Stimulated activated CD4-positive, alpha-beta T cell treated with anti-CD3 and anti-CD28 coated beads, TNF-alpha, amount 100 ng/mL, for 48 hours (primary cell): ENCODE measurements around the gene SLC66A1.
"Not testable (repeated sequence)": the region's sequence is repeated elsewhere in the genome, so short reads cannot be mapped to it uniquely, and the experiment has no call there.

Experiments used
- DNase-seq, 3 donors: peaks; one replicate each; pipeline ENCODE4 v3.0.0-alpha.2; 2020; ENCODE audit warnings: low read depth in 3 of 3

SLC66A1 gene, protein sequence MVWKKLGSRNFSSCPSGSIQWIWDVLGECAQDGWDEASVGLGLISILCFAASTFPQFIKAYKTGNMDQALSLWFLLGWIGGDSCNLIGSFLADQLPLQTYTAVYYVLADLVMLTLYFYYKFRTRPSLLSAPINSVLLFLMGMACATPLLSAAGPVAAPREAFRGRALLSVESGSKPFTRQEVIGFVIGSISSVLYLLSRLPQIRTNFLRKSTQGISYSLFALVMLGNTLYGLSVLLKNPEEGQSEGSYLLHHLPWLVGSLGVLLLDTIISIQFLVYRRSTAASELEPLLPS

DNA sequence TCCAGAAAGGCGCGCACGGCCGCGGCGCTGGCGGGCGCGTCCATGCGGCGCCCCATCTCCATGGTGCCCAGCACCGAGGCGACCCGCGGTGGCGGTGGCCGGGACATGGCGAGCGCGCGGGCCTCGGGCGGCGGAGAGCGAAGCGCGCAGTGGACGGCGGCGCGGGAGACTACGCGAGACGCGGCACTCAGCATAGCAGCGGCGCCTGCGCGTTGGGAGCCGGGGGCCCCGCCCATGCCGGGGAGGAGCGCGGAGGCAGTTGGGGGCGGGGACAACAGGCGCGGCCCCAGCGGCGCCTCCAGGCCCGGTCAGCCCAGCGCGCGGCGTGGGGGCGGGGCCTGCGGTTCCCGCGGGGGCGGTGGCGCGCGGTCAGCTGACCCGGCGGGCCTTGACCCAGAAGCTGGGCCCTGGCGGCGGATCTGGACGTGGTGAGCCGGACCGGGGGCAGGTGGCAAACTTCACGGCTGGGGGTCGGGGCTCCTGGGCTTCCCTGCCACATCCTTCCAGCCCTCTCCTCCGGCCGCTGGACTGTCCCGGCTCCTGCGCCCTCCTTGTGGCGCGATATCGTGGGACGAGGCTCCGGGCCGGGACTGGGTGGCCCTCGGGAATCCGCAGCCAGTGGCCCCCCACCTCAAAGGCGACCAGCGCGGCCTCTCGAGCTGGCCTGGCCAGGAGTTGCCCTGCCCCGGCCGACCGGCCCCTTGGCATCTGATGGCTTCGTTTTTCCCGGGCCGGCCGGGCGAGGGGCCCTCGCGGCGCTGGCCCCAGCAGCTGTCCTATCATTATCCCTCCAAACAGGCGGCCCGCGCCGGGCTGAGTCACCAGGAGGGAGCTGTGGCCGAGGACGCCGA lies at the start of gene SLC66A1, which contains the start of gene AKR7A2:
SLC66A1 (plus strand) TSS at position 396 of the 851 bp plus-strand sequence. CDS start 5,352 bp downstream, outside the sequence.
AKR7A2 (minus strand) TSS at position 214 of the 851 bp plus-strand sequence; CDS start at position 194, 20 bp downstream.
- DNase-seq, result peak; percentile 82 to 86 (median 83)

DNA sequence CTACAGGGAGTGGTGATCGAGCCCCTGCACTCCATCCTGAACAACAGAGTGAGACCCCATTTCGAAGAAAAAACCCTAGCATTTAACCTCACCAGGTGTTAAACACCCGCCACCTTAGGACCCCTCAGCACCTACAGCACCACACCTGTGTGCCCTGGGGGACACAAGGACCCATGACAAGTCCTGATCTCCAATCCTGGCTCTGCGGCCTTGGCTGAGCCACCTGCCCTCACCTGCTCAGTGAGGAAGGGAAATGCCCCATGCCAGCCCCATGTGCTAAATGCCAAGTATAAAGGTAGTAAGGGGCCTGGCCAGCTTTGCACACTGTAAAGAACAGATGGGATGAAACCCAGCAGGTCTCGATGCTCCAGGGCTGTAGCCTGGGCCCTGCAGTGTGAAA lies 49.4 kb upstream of the SLC66A1 start:
- no peak for DNase-seq

DNA sequence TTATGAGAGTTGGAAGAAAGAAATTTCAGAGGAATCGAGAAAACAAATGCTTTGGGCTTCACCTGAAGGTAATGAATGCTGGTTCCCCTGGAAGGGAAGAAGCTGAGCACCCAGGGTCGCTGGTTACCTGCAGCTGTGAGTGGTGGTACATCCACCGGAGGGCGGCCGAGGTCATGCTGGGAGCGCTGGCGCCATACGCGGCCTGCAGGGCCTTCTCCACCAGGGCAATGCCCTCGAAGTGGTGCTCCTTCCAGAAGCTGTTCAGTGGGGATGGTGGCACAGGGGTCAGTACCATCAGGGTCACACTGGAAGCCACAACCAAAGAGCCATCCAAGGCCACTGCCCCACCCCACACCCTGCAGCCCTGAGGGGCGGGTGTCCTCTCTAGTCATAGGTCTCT lies 43.7 kb upstream of the SLC66A1 start:
- no peak for DNase-seq

DNA sequence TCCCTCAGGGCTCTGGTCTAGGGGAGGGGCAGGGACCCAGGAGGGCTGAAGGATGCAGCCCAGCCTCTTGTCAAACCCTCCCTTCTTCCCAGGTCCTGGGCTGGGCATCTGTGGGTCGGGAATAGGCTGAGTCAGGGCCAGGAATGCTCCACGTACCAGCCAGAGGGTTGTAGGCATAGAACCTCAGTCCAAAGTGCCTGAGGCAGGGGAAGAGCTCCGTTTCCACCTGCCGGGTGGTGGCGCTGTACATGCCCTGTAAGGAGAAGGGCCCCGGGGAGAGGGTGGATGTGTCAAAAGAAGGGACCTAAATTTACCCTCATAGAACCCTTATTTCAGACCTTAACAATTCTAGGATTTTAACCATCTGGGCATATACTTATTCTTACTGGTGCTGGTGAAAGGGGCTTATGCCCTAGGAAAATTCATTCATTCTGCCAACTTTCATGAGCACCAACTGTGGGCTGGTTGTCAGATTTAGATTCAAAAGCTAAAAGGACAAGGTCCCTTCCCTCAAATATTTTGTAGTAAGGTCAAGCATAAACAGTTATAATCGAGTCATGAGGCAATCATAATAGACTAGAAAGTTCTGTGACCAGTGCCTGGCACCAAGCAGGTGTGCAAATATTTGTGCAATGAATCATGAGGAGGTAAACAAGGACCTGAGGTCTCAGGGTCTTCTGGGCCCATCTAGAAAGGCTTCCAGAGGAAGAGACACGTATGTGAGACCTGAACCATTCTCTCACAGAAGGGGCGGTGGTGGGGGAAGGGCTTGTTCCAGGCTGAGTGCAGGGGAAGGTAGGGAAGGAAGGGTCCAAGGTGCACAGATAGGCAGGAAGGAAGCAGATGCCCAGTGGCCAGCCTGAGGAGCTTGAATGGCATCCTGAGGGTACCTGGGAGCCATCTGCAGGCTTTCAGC lies 42.4 kb upstream of the SLC66A1 start:
- not testable (repeated sequence) for DNase-seq

DNA sequence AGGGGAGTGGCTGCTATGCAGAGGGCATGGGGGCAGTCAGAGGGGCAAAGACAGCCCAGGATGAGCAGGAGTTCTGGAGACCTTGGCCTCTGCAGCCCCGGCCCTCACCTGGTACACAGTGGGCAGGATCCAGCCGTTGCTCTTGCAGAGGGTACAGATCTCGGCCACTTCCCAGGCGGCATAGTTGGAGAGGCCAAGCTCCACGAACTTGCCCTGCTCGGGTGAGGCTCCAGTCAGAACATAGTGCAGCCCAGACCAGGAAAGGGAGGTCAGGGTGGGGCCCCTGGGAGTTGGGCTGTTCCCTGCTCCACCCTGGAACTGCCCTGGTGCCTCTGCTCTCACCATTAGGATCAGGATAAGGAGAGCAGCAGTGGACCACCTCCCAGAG lies 41.8 kb upstream of the SLC66A1 start:
- DNase-seq, result not testable (repeated sequence)

DNA sequence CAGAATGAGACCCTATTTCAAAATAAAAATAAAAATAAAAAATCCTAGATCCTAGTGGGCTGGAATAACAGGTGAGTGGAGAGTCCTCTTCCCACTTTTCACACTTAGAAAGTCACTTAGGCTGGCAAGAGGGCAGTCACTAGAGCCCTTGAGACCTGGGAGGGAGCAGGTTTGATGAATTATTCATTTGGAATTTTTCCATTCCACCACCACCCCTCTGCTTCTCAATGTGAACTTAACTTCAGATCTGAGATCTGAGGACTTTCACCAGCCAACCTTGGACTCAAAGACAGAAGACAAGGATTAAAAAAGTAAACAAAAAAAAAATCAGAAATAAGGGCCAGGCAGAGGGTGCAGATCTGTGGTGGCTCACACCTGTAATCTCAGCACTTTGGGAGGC lies 40.1 kb upstream of the SLC66A1 start:
- DNase-seq, result no peak

DNA sequence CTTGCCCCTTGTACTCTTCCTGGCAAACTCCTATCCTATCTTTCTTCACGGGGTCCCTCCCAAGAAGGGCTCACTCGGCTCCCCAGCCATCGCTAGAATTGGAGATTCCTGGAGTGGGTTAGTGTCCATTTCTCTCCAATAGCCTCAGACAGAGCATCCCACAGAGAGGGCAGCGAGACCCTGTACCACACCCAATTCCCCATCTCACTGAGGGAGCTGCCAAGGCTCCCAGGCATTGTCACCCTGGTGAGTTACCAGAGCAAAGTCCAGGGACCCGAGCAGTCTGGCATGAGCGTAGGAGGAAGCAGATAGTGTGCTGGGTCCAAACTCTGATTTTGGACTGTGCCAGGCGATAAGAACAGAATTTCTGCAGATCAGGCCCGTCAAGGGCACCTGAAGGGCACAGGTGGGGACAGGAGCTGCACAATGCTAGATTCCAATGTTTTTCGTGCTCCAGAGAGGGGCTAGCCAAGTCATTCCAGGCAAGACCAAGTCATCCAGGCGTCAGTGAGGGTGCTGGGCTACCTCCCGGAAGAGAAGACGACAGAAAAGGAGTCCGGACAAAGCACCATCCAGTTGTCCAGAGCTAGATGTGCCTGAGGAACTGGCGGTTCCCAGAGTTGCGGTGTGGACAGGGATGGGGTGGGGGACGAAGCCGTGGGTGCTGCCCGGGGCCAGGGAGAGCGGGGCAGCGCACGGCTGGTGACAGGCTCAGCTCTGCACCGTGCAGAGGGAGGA lies 38.9 kb upstream of the SLC66A1 start:
- no peak for DNase-seq

DNA sequence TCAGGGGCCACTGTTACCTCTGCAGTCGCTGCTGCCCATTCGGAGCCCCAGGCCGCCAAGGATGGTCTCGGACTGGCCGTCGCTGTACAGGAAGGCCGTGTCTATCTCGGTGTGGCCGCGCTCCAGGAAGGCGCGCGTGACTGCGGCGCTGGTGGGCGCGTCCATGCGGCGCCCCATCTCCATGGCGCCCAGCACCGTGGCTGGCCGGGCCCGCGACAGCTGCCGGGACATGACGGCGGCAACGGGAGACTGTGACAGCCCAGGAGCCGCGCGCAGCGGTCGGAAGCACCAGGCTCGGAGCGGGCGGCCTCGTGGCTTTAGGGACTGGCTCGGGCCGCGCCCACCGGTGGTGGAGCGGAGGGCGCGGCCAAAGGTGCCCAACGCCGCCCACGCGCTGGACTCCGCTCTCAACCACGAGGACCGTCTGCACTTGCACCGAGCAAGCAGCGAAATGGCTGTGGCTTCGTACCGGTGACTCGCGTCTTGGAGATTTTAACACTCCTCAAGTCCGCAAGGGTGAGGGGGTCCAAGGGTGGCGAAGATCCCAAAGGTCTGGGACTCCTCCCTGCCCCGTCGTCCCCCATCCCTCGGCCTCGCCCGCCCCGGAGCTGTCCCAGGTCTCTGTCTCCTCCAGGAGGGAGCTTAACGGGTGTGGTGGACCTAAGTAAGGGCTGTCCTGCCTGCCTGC lies 38.1 kb upstream of the SLC66A1 start:
- DNase-seq, result not testable (repeated sequence)

DNA sequence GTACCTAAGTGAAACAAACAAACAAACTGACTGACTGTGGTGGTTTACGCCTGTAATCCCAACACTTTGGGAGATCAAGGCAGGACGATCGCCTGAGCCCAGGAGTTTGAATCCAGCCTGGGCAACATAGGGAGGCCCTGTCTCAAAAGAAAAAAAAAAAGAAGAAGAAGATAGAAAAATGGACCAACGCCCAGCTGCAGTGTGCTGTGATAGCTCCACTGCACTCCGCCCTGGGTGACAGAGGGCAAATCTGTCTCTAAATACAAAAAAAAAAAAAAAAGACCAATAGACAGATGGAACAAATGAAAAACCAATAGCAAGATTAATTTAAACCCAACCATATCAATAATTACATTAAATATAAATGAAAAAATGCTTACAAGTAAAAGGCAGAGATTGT lies 37.5 kb upstream of the SLC66A1 start:
- DNase-seq, result no peak

DNA sequence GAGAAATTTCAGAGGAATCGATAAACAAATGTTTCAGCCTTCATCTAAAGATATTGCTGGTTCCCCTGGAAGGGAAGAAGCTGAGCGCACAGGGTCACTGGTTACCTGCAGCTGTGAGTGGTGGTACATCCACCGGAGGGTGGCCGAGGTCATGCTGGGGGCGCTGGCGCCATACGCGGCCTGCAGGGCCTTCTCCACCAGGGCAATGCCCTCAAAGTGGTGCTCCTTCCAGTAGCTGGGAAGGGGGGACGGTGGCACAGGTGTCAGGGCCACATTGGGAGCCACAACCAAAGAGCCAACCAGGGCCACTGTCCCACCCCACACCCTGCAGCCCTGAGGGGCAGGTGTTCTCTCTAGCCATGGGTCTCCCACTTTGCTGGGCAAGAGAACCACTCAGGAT lies 28.2 kb upstream of the SLC66A1 start:
- DNase-seq, result no peak

DNA sequence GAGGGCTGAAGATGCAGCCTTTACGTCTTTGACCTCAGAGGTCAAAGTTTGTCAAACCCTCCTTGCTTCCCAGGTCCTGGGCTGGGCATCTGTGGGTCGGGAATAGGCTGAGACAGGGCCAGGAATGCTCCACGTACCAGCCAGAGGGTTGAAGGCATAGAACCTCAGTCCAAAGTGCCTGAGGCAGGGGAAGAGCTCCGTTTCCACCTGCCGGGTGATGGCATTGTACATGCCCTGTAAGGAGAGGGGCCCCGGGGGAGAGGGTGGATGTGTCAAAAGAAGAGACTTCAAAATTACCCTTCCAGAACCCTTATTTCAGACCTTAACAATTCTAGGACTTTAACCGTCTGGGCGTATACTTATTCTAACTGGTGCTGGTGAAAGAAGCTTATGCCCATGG lies 27.2 kb upstream of the SLC66A1 start:
- DNase-seq, result no peak

DNA sequence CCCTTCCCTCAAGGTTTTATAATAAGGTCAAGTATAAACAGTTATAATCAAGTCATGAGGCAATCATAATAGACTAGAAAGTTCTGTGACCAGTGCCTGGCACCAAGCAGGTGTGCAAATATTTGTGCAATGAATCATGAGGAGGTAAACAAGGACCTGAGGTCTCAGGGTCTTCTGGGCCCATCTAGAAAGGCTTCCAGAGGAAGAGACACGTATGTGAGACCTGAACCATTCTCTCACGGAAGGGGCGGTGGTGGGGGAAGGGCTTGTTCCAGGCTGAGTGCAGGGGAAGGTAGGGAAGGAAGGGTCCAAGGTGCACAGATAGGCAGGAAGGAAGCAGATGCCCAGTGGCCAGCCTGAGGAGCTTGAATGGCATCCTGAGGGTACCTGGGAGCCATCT lies 26.8 kb upstream of the SLC66A1 start:
- DNase-seq, result not testable (repeated sequence)

DNA sequence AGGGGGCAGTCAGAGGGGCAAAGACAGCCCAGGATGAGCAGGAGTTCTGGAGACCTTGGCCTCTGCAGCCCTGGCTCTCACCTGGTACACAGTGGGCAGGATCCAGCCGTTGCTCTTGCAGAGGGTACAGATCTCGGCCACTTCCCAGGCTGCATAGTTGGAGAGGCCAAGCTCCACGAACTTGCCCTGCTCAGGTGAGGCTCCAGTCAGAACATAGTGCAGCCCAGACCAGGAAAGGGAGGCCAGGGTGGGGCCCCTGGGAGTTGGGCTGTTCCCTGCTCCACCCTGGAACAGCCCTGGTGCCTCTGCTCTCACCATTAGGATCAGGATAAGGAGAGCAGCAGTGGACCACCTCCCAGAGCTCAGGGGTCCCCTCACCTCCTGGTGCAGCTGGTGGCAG lies 26.3 kb upstream of the SLC66A1 start:
- DNase-seq, result not testable (repeated sequence)

DNA sequence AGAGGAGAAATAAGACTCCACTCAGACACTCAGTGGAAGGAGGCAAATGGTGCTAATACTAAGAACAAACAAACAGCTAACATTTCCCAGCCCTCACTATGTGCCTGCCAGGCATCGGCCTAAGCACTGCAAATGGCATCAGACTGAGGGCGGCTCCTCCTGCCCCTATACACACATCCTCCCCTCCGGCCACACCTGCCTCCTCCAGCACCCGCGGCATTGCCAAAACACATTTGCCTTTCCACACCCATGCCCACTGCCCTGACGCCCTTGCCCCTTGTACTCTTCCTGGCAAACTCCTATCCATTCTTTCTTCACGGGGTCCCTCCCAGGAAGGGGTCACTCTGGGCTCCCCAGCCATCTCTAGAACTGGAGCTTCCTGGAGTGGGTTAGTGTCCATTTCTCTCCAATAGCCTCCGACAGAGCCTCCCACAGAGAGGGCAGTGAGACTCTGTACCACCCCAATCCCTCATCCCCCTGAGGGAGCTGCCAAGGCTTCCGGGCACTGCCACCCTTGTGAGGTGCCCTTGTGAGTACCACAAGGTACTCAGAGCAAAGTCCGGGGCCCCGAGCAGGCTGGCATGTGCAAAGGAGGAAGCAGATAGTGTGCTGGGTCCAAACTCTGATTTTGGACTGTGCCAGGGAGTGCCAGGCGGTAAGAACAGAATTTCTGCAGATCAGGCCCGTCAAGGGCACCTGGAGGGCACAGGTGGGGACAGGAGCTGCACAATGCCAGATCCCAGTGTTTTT lies 24.5 kb upstream of the SLC66A1 start:
- DNase-seq, result no peak

DNA sequence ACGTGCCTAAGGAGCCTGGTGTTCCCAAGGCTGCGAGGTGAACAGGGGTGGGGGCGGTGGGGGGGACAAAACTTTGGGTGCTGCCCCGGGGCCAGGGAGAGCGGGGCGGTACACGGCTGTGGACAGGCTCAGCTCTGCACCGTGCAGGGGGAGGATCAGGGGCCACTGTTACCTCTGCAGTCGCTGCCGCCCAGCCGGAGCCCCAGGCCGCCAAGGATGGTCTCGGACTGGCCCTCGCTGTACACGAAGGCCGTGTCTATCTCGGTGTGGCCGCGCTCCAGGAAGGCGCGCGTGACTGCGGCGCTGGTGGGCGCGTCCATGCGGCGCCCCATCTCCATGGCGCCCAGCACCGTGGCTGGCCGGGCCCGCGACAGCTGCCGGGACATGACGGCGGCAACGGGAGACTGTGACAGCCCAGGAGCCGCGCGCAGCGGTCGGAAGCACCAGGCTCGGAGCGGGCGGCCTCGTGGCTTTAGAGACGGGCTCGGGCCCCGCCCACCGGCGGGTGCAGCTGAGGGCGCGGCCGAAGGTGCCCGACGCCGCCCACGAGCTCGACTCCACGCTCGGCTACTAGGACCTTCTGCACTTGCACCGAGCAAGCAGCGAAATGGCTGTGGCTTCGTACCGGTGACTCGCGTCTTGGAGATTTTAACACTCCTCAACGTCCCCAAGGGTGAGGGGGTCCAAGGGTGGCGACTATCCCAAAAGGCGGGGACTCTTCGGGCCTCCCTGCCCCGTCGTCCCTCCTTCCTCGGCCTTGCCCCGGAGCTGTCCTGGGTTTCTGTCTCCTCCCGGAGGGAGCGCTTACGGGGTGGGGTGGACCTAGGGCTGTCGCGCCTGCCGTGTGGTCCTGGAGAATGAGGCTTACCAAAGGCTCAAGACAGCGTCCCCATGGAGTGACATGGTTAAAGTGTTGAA lies 23.5 kb upstream of the SLC66A1 start, which contains the start of gene AKR7A3:
AKR7A3 (minus strand) TSS at position 447 of the 918 bp plus-strand sequence; CDS start at position 386, 61 bp downstream.
- DNase-seq, result peak; percentile 41 to 71 (median 51)

DNA sequence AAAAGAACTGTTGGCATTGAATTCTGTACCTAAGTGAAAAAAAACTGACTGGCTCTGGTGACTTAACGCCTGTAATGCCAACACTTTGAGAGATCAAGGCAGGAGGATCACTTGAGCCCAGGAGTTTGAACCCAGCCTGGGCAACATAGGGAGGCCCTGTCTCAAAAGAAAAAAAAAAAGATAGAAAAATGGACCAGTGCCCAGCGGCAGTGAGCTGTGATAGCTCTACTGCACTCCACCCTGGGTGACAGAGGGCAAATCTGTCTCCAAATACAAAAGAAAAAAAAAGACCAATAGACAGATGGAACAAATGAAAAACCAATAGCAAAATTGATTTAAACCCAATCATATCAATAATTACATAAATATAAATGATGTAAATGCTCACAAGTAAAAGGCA lies 22.9 kb upstream of the SLC66A1 start:
- DNase-seq, result no peak

DNA sequence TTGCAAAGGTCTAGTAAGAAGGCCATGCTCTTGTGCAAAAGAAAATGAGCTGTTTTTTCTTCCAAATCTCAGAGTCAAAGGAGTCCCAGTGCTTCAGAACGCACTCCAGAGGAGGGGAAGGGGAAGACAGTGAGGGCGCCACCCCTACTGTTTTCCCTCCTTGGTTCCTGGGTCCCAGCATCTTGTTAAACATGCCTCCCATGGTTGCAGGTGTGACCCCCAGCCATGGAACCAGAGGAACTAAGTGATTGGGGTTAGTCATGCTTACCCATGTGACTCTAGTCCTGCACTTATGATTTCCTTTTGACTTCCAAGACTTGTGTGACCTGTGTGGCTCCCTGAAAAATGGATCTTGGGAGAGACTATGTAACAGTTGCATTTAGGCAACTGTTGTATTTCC lies 17.5 kb upstream of the SLC66A1 start:
- no peak for DNase-seq

DNA sequence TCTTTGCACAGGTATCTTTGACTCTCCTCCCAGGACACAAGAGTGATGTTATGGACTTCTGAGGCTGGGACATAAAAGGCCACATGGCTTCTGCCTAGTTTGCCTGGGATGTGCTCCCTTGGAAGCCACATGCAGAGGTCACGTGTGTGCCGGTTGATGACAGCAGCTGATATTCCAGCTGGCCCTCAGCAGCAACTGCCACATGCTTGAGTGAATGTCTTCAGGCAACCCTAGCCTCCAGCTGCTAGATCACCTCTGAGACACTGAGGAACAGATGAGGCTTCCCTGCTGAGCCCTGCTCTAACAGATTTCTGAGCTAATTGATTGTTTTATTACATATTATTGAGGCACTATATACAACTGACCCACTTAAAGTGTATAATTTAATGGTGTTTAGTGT lies 11.9 kb upstream of the SLC66A1 start:
- DNase-seq, result no peak

DNA sequence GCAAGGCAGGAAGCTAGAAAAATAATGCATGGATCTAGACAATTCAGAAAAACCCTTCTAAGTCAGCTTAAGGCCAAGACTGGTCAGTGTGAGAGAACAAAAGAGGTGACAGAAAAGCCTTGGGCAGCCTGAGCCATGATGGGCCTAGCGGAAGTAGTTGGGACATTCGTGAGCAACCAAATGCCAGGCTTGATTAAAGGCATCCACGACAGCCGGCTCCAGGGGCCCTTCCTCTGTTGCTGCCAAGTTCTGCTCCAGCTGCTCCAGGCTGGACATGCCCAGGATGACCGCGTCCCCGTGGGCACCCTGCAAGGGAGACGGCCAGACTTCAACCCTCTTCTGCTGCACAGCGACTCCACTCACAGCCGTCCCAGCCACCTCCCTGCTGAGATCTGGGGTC lies 8.0 kb upstream of the SLC66A1 start:
- DNase-seq, result not testable (repeated sequence)
